IMR-90 (cell line): Measurements from ENCODE around the gene OR51M1. TPM values are rescaled to one million over a fixed set of nuclear protein-coding genes. Genes with fewer than 3 reads are reported as not detected.

Experiments used
- ATAC-seq: fragments of 200-7000 bp; cut with Tn5 transposase; 2 replicates; pipeline ENCODE4 v1.9.1; 2020; ENCODE audit warnings: low read depth, mild to moderate bottlenecking, moderate library complexity
- BruUV-seq: library from RNA; stranded (reverse); fragments of 400-500 nt; replicated peaks from 2 replicates; lab custom pipeline; 2021; lab: Mats Ljungman, UMichigan
- CTCF ChIA-PET: fragments of 300-600 bp; formaldehyde crosslinking; extraction: SDS; loops from one replicate; lab custom pipeline; 2021; ENCODE audit warnings: antibody characterized with exemption; lab: Yijun Ruan, JAX
- POLR2A ChIA-PET: fragments of 300-600 bp; sonication (Branson Sonifier 250); formaldehyde crosslinking; loops from one replicate; lab custom pipeline; 2022; ENCODE audit warnings: antibody characterized with exemption; ENCODE audit not compliant: unreplicated experiment; lab: Charles Lee
- DNase-seq: peaks from one replicate; pipeline ENCODE4 v3.0.0; 2013
- H2AFZ ChIP-seq: replicated peaks from 2 replicates; pipeline ENCODE3; 2013; ENCODE audit warnings: low read length, mild to moderate bottlenecking; ENCODE audit not compliant: poor library complexity
- H2AK5ac ChIP-seq: 2 replicates; pipeline ENCODE4 v1.6.1; 2013; ENCODE audit warnings: low read depth, low read length, inconsistent platforms
- H2AK9ac ChIP-seq: replicated peaks from 2 replicates; pipeline ENCODE3; 2013; ENCODE audit warnings: mild to moderate bottlenecking, low read depth, low read length, moderate library complexity; ENCODE audit not compliant: poor library complexity
- H2BK120ac ChIP-seq: 2 replicates; pipeline ENCODE4 v1.6.1; 2013; ENCODE audit warnings: low read depth, low read length, inconsistent platforms
- H2BK15ac ChIP-seq: 3 replicates; pipeline ENCODE4 v1.6.1; 2013; ENCODE audit warnings: low read depth, low read length, inconsistent platforms
- H2BK20ac ChIP-seq: 2 replicates; pipeline ENCODE4 v1.6.1; 2013; ENCODE audit warnings: low read depth, mild to moderate bottlenecking, inconsistent platforms, low read length, moderate library complexity
- H2BK5ac ChIP-seq: 2 replicates; pipeline ENCODE4 v1.6.1; 2013; ENCODE audit warnings: mild to moderate bottlenecking, low read depth, low read length, inconsistent platforms; ENCODE audit not compliant: poor library complexity, severe bottlenecking
- H3K14ac ChIP-seq: replicated peaks from 2 replicates; pipeline ENCODE4 v1.6.1; 2013; ENCODE audit warnings: low read depth, low read length, inconsistent platforms
- H3K18ac ChIP-seq: 2 replicates; pipeline ENCODE4 v1.6.1; 2013; ENCODE audit warnings: low read depth, low read length, control low read depth
- H3K23ac ChIP-seq: 2 replicates; pipeline ENCODE4 v1.6.1; 2013; ENCODE audit warnings: low read depth, low read length, inconsistent platforms
- H3K27ac ChIP-seq: 2 replicates; pipeline ENCODE4 v1.5.1; 2013; ENCODE audit warnings: mild to moderate bottlenecking, control low read depth, low read length; ENCODE audit not compliant: insufficient read depth
- H3K27me3 ChIP-seq: 2 replicates; pipeline ENCODE4 v1.6.1; 2013; ENCODE audit warnings: low read length; ENCODE audit not compliant: control insufficient read depth, insufficient read depth
- H3K36me3 ChIP-seq: 2 replicates; pipeline ENCODE4 v1.6.1; 2013; ENCODE audit warnings: low read length, mixed read lengths; ENCODE audit not compliant: control insufficient read depth, insufficient read depth
- H3K4ac ChIP-seq: 2 replicates; pipeline ENCODE4 v1.6.1; 2013; ENCODE audit warnings: low read depth, low read length, inconsistent platforms
- H3K4me1 ChIP-seq: 2 replicates; pipeline ENCODE4 v1.6.1; 2013; ENCODE audit warnings: low read length, mixed read lengths; ENCODE audit not compliant: control insufficient read depth, insufficient read depth
- H3K4me2 ChIP-seq: 2 replicates; pipeline ENCODE4 v1.6.1; 2013; ENCODE audit warnings: low read depth, mild to moderate bottlenecking, control low read depth, low read length, moderate library complexity
- H3K4me3 ChIP-seq: 2 replicates; pipeline ENCODE4 v1.5.1; 2013; ENCODE audit warnings: low read depth, mild to moderate bottlenecking, control low read depth, low read length, moderate library complexity; ENCODE audit not compliant: insufficient read depth
- H3K56ac ChIP-seq: 2 replicates; pipeline ENCODE4 v1.6.1; 2013; ENCODE audit warnings: low read length, inconsistent platforms; ENCODE audit not compliant: insufficient read depth; ENCODE audit errors: extremely low read depth
- H3K79me1 ChIP-seq, 2 experiments: 2 replicates each; pipeline ENCODE4 v1.6.1; 2013; ENCODE audit warnings: low read length in 2 of 2, inconsistent platforms in 1 of 2, low read depth in 1 of 2
- H3K9ac ChIP-seq: 2 replicates; pipeline ENCODE4 v1.6.1; 2013; ENCODE audit warnings: low read depth, low read length, control low read depth
- H3K9me1 ChIP-seq: 2 replicates; pipeline ENCODE4 v1.6.1; 2013; ENCODE audit warnings: low read length, inconsistent platforms; ENCODE audit not compliant: insufficient read depth
- H3K9me3 ChIP-seq: 2 replicates; pipeline ENCODE4 v1.6.1; 2013; ENCODE audit warnings: low read length; ENCODE audit not compliant: control insufficient read depth, insufficient read depth
- H4K20me1 ChIP-seq: 2 replicates; pipeline ENCODE4 v1.6.1; 2013; ENCODE audit warnings: low read length, inconsistent platforms; ENCODE audit not compliant: insufficient read depth
- H4K5ac ChIP-seq: 2 replicates; pipeline ENCODE4 v1.6.1; 2013; ENCODE audit warnings: mild to moderate bottlenecking, low read depth, low read length, control low read depth
- H4K8ac ChIP-seq, 2 experiments: 2 replicates each; pipeline ENCODE4 v1.6.1; 2013; ENCODE audit warnings: low read depth in 2 of 2, low read length in 2 of 2, control low read depth in 1 of 2, inconsistent platforms in 1 of 2
- H4K91ac ChIP-seq: 2 replicates; pipeline ENCODE4 v1.6.1; 2013; ENCODE audit warnings: low read depth, low read length, inconsistent platforms; ENCODE audit not compliant: insufficient read depth
- BHLHE40 ChIP-seq: fragments of 150-350 bp; IDR thresholded peaks from 2 replicates; pipeline ENCODE4 v1.6.1; 2016; ENCODE audit warnings: mild to moderate bottlenecking, low read depth, low read length
- CEBPB ChIP-seq: IDR thresholded peaks from 2 replicates; pipeline ENCODE4 v1.6.1; 2012; ENCODE audit warnings: low read depth, low read length, improper control_type of control experiment
- ELK1 ChIP-seq: fragments of 150-350 bp; IDR thresholded peaks from 2 replicates; pipeline ENCODE4 v1.6.1; 2016; ENCODE audit warnings: low read depth, mild to moderate bottlenecking, low read length, moderate library complexity, borderline replicate concordance
- MAFK ChIP-seq: IDR thresholded peaks from 2 replicates; pipeline ENCODE4 v1.6.1; 2012; ENCODE audit warnings: low read depth, low read length, improper control_type of control experiment
- MAZ ChIP-seq: IDR thresholded peaks from 2 replicates; pipeline ENCODE4 v1.6.1; 2012; ENCODE audit warnings: low read depth, mild to moderate bottlenecking, low read length, improper control_type of control experiment, moderate library complexity, borderline replicate concordance
- MXI1 ChIP-seq: IDR thresholded peaks from 2 replicates; pipeline ENCODE4 v1.6.1; 2012; ENCODE audit warnings: low read depth, mild to moderate bottlenecking, low read length, moderate library complexity, borderline replicate concordance
- NFE2L2 ChIP-seq: fragments of 150-350 bp; IDR thresholded peaks from 2 replicates; pipeline ENCODE4 v1.6.1; 2016; ENCODE audit warnings: low read depth, mild to moderate bottlenecking, low read length
- POLR2A ChIP-seq: IDR thresholded peaks from 2 replicates; pipeline ENCODE4 v1.6.1; 2012; ENCODE audit warnings: mild to moderate bottlenecking, low read depth, low read length
- RAD21 ChIP-seq: IDR thresholded peaks from 2 replicates; pipeline ENCODE4 v1.6.1; 2012; ENCODE audit warnings: low read length, improper control_type of control experiment
- RCOR1 ChIP-seq: IDR thresholded peaks from 2 replicates; pipeline ENCODE4 v1.6.1; 2012; ENCODE audit warnings: mild to moderate bottlenecking, low read length, improper control_type of control experiment; ENCODE audit not compliant: insufficient replicate concordance
- RFX5 ChIP-seq: IDR thresholded peaks from 2 replicates; pipeline ENCODE4 v1.8.0; 2012; ENCODE audit warnings: low read depth, mild to moderate bottlenecking, low read length, moderate library complexity
- SMC3 ChIP-seq: fragments of 150-350 bp; IDR thresholded peaks from 2 replicates; pipeline ENCODE4 v1.6.1; 2016; ENCODE audit warnings: low read depth, mild to moderate bottlenecking, antibody characterized with exemption, low read length, moderate library complexity
- WGBS, 2 experiments: methylation state at CpG; one replicate each; pipeline versions ENCODE4 v1.1.5 to v1.1.7; 2013; ENCODE audit warnings: missing lambda C conversion rate in 2 of 2; ENCODE audit not compliant: insufficient read length in 1 of 2; ENCODE audit errors: extremely low coverage in 2 of 2; 5-methylcytosine and 5-hydroxymethylcytosine counted together
- dilution Hi-C: fragments of 300-500 bp; cut with HindIII; formaldehyde crosslinking; loops from one replicate; pipeline ENCODE4 v1.14.3; 2018; ENCODE audit warnings: low sequenced_read_pairs; ENCODE audit not compliant: unreplicated experiment
- in situ Hi-C: fragments of 300-500 bp; cut with MboI; formaldehyde crosslinking; loops from 3 replicates; pipeline ENCODE4 v1.14.3; 2019; ENCODE audit warnings: low sequenced_read_pairs, inconsistent platforms, mixed read lengths
- intact Hi-C: fragments of 100-400 bp; cut with micrococcal nuclease; formaldehyde crosslinking; loops from 2 replicates; pipeline ENCODE4 v1.10.0; 2022
- polyA plus RNA-seq, 3 experiments: library from polyadenylated mRNA; depleted of rRNA; stranded (reverse); fragments of >200 nt; gene quantifications; 2 replicates each; pipeline ENCODE4 v1.2.3, GENCODE V29; 2012; ENCODE audit warnings: low replicate concordance in 1 of 3
- total RNA-seq: library from RNA; depleted of rRNA; stranded (reverse); fragments of >200 nt; gene quantifications from 2 replicates; pipeline ENCODE4 v1.2.3, GENCODE V29; 2012
- TF ChIP-seq, protein P1 (sequence below): conservative IDR thresholded peaks from 2 replicates; pipeline ENCODE4 v1.5.1; 2012; ENCODE audit warnings: mild to moderate bottlenecking, low read depth, low read length, improper control_type of control experiment
- TF ChIP-seq, protein P2 (sequence below): fragments of 150-350 bp; IDR thresholded peaks from 2 replicates; pipeline ENCODE4 v1.6.1; 2017; ENCODE audit warnings: mild to moderate bottlenecking, antibody characterized with exemption, low read length, low read depth

OR51M1 gene
- total and polyA plus RNA-seq, 2 of the 4 experiments (the other 2 are of a cell fraction) = 0.54 to 0.87 TPM

DNA sequence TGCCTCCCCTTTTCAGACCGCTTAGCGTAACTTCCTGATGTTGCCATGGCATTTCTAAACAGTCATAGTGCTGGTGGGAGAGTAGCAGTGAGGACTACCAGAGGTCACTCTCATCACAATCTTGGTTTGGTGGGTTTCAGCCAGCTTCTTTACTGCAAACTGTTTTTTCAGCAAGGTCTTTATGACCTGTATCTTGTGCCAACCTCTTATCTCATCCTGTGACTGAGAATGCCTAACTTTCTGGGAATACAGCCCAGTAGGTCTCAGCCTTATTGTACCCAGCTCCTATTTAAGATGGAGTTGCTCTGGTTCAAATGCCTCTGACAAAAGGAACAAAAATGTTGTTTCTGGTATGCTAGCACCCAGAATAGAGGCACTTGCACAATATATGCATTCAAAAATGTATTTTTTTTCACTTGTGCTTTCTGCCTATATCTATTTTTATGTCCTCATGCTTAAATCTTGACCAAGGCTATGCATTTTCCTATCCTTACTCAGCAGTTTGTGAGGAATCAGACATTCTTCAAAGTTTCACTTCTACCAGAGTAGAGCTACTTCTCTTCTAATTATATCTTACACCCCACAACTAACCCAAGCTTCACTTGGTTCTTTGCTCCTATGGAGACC, 16.1 kb upstream of the OR51M1 start:
- Histone ChIP-seq H3K9ac (no peak overlapping the region; the same call in 1 of the 2 replicates), H3K27me3 (no peaks in the 10 kb centered on the region), H2AFZ (no peak overlapping the region), H4K8ac (peak overlapping the region; percentile 95 to 97), H2BK5ac (peak overlapping the region; percentile 98), H2AK9ac (no peak overlapping the region), H2BK15ac (peak overlapping the region; percentile 88; the same call in 1 of the 3 replicates), H3K4me3 (no peak overlapping the region), H3K9me3 (no peaks in the 10 kb centered on the region), H3K56ac (peak overlapping the region; percentile 81), H2AK5ac (peak overlapping the region; percentile 85), H3K36me3 (no peaks in the 10 kb centered on the region), H3K14ac (peak overlapping the region; percentile 99), H4K91ac (peak overlapping the region; percentile 98), H3K23ac (peak overlapping the region; percentile 77), H3K4me1 (peaks cover 26% of the 10 kb centered on the region), H2BK20ac (peak overlapping the region; percentile 99), H4K5ac (peak overlapping the region; percentile 100; the same call in 1 of the 2 replicates), H2BK120ac (peak overlapping the region; percentile 100), H3K4ac (peak overlapping the region; percentile 99), H3K9me1 (peaks cover 19% of the 10 kb centered on the region), H3K18ac (peak overlapping the region; percentile 100), H3K79me1 (peaks cover 0 to 18% of the 10 kb centered on the region in 2 experiments; a peak in 2 of 4 replicates), H4K20me1 (no peaks in the 10 kb centered on the region), H3K27ac (peak overlapping the region; percentile 100), H3K4me2 (peak overlapping the region; percentile 39; the same call in 1 of the 2 replicates)
- intact Hi-C loops (loop anchor here (2.0 to 10.0 kb wide), 2 partner anchors 77 to 317 kb away; partner anchors contain the start of genes TRIM22 and TRIM5), dilution Hi-C loops (no loop called here), in situ Hi-C loops (loop anchor here (10.0 kb wide), 1 partner anchor 83 kb away; no protein-coding TSS in a partner anchor)
- ChIA-PET POLR2A (interaction anchor here (0.6 kb wide), 1 partner anchor 78 kb away, joined by 3 read pairs; no protein-coding TSS in a partner anchor), CTCF (no interaction called here)
- peak; percentile 22 for ATAC-seq
- BruUV-seq = no TSS peak
- peak; percentile 93 for DNase-seq
- 40% methylated on average over 2 of the region's 2 CpGs; no CpG with 5 or more reads in 1 of the 2 experiments for WGBS, 2 experiments
- TF ChIP-seq POLR2A (no peak), CEBPB (peak; percentile 94), NFE2L2 (no peak), RFX5 (no peak), MAZ (no peak), SMC3 (no peak), BHLHE40 (no peak), MAFK (peak; percentile 90), ELK1 (no peak), RAD21 (no peak), MXI1 (no peak), RCOR1 (no peak)
- TF ChIP-seq, protein P1, sequence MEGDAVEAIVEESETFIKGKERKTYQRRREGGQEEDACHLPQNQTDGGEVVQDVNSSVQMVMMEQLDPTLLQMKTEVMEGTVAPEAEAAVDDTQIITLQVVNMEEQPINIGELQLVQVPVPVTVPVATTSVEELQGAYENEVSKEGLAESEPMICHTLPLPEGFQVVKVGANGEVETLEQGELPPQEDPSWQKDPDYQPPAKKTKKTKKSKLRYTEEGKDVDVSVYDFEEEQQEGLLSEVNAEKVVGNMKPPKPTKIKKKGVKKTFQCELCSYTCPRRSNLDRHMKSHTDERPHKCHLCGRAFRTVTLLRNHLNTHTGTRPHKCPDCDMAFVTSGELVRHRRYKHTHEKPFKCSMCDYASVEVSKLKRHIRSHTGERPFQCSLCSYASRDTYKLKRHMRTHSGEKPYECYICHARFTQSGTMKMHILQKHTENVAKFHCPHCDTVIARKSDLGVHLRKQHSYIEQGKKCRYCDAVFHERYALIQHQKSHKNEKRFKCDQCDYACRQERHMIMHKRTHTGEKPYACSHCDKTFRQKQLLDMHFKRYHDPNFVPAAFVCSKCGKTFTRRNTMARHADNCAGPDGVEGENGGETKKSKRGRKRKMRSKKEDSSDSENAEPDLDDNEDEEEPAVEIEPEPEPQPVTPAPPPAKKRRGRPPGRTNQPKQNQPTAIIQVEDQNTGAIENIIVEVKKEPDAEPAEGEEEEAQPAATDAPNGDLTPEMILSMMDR = no peak
- TF ChIP-seq, protein P2, sequence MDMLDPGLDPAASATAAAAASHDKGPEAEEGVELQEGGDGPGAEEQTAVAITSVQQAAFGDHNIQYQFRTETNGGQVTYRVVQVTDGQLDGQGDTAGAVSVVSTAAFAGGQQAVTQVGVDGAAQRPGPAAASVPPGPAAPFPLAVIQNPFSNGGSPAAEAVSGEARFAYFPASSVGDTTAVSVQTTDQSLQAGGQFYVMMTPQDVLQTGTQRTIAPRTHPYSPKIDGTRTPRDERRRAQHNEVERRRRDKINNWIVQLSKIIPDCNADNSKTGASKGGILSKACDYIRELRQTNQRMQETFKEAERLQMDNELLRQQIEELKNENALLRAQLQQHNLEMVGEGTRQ = no peak
